SIG-M5 treated with dmso at 0.1 percent for 504 hours (cell line): Measurements from ENCODE around the gene ATP6V0B.

Experiments used
- DNase-seq: peaks from one replicate; lab custom pipeline; 2025; ENCODE audit not compliant: unreplicated experiment; lab: John Stamatoyannopoulos, UW

The ATP6V0B gene

DNA sequence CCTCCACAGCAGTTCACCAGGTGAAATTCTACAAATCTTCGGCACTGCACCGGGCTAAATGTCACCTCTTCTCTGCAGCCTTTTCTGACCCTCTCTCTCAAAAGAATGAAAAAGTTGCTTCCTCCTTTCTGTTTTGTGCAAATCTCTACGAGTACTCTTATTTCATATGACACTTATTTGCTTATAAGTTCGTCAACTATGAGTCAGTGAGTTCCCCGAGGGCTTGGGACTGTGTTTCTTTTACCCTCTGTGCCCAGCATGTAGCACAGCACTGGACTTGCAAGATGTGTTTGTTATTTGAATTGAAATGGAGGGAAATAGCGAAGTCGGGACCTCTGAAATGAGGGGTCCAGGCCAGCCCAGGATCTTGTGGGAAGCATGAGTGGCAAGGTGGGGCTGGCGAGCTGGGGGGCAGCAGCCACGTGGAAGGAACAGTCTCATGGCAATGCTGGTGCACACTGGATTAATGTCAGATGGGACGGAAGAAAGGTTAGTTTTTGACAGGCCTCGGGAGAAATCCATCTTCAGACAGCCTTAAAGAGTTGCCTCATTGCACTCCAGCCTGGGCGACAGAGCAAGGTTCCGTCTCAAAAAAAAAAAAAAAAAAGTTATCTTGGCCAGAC, 50.3 kb downstream of the ATP6V0B start:
- DNase-seq: no peak

DNA sequence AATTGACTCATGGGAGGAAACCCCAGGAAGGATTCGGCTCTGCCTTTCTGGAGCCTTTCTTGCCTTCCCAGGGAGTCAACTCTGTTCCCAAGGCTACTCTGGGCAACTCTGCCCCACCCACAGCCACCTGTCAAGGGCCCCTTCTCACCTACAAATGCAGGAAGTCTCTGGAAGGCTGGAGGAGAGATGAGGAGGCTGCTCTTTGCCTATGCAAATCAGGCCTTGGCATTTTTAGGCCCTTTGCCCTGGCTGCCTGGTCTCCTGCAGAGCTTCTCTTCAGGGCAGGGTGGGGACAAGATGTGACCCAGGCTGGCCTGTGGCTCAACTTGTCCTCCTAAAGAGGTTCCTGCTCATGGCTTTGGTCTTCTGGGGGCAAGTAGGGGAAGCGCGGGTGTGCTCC, 51.1 kb downstream of the ATP6V0B start:
- no peak for DNase-seq

DNA sequence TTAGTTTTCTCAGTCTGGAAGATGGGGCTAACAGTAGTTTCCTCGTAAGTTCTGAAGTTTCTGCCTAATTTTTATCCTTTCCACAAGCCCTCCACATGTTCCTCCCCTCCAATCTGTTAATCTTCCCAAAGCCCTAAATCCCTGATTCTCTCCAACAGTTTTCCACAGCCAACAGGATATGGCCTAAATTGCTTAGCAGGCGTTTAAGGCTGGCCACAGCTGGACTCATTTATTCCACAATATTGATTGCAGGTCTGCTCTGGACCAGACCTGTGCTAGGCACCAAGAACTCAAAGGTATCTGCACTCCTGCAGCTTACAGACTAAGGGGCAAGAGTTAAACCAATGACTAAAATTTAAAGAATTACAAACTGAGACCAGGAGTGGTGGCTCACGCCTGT, 52.6 kb downstream of the ATP6V0B start:
- DNase-seq: no peak
